Nephron (organoid): ENCODE data around the gene BCAR3.
A peak's percentile ranks its signal among the peaks of the same experiment; 100 is the strongest.

ENCODE experiments used
- H3K27ac Mint-ChIP-seq, 3 experiments: 2 replicates each; pipeline ENCODE4 v1.8.0; 2020; ENCODE audit warnings: mixed read lengths in 3 of 3, mild to moderate bottlenecking in 2 of 3, moderate library complexity in 1 of 3
- H3K27me3 Mint-ChIP-seq: 2 replicates; pipeline ENCODE4 v1.8.0; 2021; ENCODE audit warnings: low read depth, mild to moderate bottlenecking, moderate library complexity, mixed read lengths
- H3K36me3 Mint-ChIP-seq: 2 replicates; pipeline ENCODE4 v1.8.0; 2020; ENCODE audit warnings: low read depth, mixed read lengths
- H3K4me1 Mint-ChIP-seq: 2 replicates; pipeline ENCODE4 v1.8.0; 2020; ENCODE audit warnings: mixed read lengths
- H3K4me3 Mint-ChIP-seq, 3 experiments: 2 replicates each; pipeline ENCODE4 v1.8.0; 2020; ENCODE audit warnings: mild to moderate bottlenecking in 3 of 3, mixed read lengths in 3 of 3, moderate library complexity in 2 of 3
- H3K9me3 Mint-ChIP-seq: 2 replicates; pipeline ENCODE4 v1.8.0; 2020; ENCODE audit warnings: mixed read lengths
- TF ChIP-seq, protein P1 (sequence below), 3 experiments: fragments of 200-600 bp; sonication (generic); IDR thresholded peaks; one replicate each; pipeline ENCODE4 v1.5.0; 2021; ENCODE audit warnings: antibody characterized with exemption in 3 of 3; ENCODE audit not compliant: unreplicated experiment in 3 of 3

Gene BCAR3

GRCh38 chr1:93574511-93574910 lies 107.1 kb downstream of the BCAR3 start:
- no peaks in the 10 kb centered on the region for H3K27me3 Mint-ChIP-seq
- TF ChIP-seq, protein P1, sequence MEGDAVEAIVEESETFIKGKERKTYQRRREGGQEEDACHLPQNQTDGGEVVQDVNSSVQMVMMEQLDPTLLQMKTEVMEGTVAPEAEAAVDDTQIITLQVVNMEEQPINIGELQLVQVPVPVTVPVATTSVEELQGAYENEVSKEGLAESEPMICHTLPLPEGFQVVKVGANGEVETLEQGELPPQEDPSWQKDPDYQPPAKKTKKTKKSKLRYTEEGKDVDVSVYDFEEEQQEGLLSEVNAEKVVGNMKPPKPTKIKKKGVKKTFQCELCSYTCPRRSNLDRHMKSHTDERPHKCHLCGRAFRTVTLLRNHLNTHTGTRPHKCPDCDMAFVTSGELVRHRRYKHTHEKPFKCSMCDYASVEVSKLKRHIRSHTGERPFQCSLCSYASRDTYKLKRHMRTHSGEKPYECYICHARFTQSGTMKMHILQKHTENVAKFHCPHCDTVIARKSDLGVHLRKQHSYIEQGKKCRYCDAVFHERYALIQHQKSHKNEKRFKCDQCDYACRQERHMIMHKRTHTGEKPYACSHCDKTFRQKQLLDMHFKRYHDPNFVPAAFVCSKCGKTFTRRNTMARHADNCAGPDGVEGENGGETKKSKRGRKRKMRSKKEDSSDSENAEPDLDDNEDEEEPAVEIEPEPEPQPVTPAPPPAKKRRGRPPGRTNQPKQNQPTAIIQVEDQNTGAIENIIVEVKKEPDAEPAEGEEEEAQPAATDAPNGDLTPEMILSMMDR (IDR thresholded peaks at IDR 0.05; ENCODE audit: unreplicated experiment in 3 of 3) = no peak
- H3K36me3 Mint-ChIP-seq = peaks cover 35% of the 10 kb centered on the region
- no peaks in the 10 kb centered on the region for H3K9me3 Mint-ChIP-seq
- peak overlapping the region; percentile 13 to 95 (median 30) for H3K27ac Mint-ChIP-seq
- no peak overlapping the region for H3K4me3 Mint-ChIP-seq
- peaks cover 47% of the 10 kb centered on the region for H3K4me1 Mint-ChIP-seq

DNA sequence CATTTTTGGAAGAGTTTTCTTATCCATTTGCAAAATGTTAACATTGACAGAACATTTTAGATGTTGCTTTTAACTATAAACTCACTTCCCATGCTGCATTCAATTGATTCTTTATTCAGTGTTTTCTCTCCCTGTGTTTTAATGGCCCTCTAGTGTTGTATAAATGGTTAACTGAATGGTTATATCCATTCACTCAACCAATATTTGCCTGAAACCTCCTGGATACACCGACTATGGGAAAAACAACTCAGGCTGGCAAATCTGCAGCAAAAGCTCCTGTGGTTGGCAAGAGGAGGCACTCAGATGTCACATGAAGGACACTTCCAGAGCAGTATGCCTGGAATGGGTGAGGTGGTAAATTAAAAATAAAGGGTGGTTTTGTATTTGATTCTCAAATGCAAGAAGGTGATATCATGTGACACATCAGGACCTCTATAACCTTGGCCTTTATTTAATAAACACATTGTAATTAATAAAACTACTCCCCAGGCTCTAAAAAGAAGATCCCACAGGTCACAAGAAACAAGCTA lies 107.6 kb downstream of the BCAR3 start:
- H3K9me3 Mint-ChIP-seq = no peaks in the 10 kb centered on the region
- TF ChIP-seq, protein P1 (IDR thresholded peaks at IDR 0.05; ENCODE audit: unreplicated experiment in 3 of 3) = no peak
- no peak overlapping the region for H3K4me3 Mint-ChIP-seq
- H3K27ac Mint-ChIP-seq = peak overlapping the region; percentile 13 to 95 (median 30)
- peaks cover 44% of the 10 kb centered on the region for H3K4me1 Mint-ChIP-seq
- H3K36me3 Mint-ChIP-seq = peaks cover 36% of the 10 kb centered on the region
- H3K27me3 Mint-ChIP-seq = no peaks in the 10 kb centered on the region

DNA sequence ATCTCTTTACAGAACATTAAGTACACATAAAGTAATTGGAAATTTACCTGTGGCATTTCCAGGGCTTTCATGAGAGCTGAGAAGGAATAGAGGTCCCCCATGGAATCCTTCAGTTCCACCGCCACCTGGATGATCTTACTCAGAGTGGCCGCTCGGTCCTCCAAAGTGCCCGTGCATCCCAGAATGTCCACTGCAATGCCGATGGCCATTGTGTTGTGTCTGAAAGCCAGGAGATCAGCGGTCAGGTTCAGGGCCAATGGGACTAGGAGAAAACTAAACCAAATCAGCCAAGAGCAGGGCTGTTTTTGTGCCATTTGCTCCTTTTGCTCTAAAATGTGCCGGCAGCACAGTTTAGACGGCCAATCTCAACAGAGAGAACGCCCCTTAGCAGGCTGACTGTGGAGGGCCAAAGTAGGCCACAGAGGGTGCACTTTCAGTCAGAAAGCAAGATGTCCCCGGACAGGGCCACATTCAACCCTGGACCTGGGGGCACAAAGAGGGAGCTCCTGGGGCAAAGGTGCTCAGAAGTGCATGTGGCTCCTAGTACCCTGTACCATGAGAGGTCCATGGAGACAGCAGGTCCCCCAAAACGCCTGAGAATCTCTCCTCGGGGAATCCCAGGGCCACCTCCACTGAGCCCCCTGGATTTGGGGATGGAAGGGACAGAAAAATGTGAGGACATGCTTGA lies 109.9 kb downstream of the BCAR3 start:
- no peaks in the 10 kb centered on the region for H3K27me3 Mint-ChIP-seq
- peaks cover 31% of the 10 kb centered on the region for H3K4me1 Mint-ChIP-seq
- no peak overlapping the region for H3K4me3 Mint-ChIP-seq
- TF ChIP-seq, protein P1 (IDR thresholded peaks at IDR 0.05; ENCODE audit: unreplicated experiment in 3 of 3) = no peak
- H3K27ac Mint-ChIP-seq = no peak overlapping the region
- H3K9me3 Mint-ChIP-seq = no peaks in the 10 kb centered on the region
- peaks cover 55% of the 10 kb centered on the region for H3K36me3 Mint-ChIP-seq

DNA sequence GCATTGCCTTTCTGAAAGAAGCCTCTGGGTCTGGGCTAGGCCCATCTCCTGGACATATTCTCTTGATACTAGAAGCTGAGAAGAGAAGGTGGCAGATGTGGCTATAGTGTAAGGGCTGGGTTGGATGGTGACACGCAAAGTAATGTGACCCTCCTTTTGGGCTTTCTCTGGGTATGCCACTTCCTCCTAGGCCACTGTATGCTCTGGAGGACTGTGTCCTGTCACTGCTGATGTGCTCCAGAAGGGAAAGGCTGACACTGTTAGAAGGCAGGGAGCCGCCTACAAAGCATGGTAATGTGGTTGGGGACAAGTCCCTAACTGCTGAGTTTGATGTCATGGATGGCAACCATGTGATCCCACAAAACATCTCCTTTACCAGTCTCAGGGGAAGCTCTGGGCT lies 112.1 kb downstream of the BCAR3 start:
- Mint-ChIP-seq H3K9me3 (no peaks in the 10 kb centered on the region), H3K27ac (no peak overlapping the region), H3K4me1 (peaks cover 14% of the 10 kb centered on the region), H3K36me3 (peaks cover 63% of the 10 kb centered on the region), H3K27me3 (no peaks in the 10 kb centered on the region), H3K4me3 (no peak overlapping the region)
- TF ChIP-seq, protein P1 (IDR thresholded peaks at IDR 0.05; ENCODE audit: unreplicated experiment in 3 of 3) = no peak

DNA sequence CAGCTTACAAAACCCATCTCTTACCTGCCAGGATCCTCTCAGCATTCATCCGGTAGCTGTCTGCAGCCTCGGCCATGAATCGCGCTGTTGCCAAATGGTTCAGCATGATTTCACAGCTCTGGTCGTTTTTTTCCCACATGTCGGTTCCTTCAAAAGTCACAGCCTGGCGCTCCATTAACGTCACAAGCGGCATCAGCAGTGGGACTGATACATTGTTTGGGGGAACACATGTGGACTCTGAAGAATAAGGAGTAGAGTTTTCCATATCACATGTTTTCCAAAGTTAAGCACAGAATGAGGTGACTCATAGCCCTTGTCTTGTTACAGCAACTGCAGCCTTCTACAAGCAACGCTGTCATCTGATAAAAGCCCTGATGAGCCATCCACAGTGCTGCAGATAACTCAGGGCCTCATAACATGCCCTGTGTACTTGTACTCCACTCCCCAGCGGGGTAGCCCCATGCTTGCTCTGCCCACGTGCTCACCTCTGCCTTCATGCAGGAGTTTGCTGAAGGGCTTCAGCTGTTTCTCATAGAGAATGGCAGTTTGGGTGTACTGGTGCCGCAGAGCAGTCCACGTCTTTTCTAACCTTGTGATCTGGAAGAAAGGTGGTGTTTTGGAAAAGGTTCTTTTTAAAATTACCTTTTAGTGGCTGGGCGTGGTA lies 114.2 kb downstream of the BCAR3 start:
- Mint-ChIP-seq H3K36me3 (peaks cover 62% of the 10 kb centered on the region), H3K4me3 (no peak overlapping the region), H3K27me3 (no peaks in the 10 kb centered on the region), H3K27ac (peak overlapping the region in 2 of 3 experiments; percentile 82 to 86), H3K4me1 (peaks cover 6% of the 10 kb centered on the region), H3K9me3 (no peaks in the 10 kb centered on the region)
- TF ChIP-seq, protein P1 (IDR thresholded peaks at IDR 0.05; ENCODE audit: unreplicated experiment in 3 of 3) = no peak
